ENCODE results near the gene ESPNL.

ESPNL gene

DNA sequence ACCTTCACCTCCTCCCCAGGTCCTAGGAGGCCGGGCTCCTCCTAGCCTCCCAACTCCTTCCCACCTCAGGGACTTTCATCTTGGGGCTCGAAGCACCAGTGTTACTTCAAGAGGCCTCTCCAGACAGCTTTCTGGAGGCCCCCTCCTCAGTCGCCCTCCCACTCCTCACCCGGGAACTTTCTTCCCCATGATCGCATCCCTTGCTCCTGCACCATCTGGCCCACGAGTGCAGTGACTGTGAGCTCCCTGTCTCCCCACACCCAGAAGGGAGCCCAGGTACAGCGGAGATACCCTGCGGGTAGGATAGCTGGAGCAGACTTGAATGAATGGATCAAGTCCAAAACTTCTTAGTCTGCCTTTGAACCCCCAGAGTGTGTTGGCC, 64.8 kb downstream of the ESPNL start:
- Histone ChIP-seq H3K36me3 (replicated peaks; ENCODE audit: insufficient read depth, low read length) (no peaks in the 10 kb centered on the region), H4K20me1 (ENCODE audit: insufficient read depth, low read length) (no peaks in the 10 kb centered on the region), H3K4me2 (ENCODE audit: low read depth, low read length) (no peak overlapping the region), H3K27me3 (replicated peaks; ENCODE audit: insufficient read depth, low read length) (no peaks in the 10 kb centered on the region), H3K4me3 (ENCODE audit: low read length) (no peak overlapping the region), H3K27ac (ENCODE audit: low read length) (no peak overlapping the region), H3K79me2 (ENCODE audit: low read length) (no peaks in the 10 kb centered on the region), H2AFZ (ENCODE audit: low read length) (no peak overlapping the region), H3K9me2 (replicated peaks; ENCODE audit: insufficient read depth, low read length) (no peaks in the 10 kb centered on the region), H3K9me3 (replicated peaks; ENCODE audit: insufficient read depth, low read length) (no peaks in the 10 kb centered on the region), H3F3A (ENCODE audit: insufficient read depth, low read length) (no peaks in the 10 kb centered on the region), H3K9ac (ENCODE audit: low read length) (no peak overlapping the region), H3K4me1 (ENCODE audit: low read length) (no peaks in the 10 kb centered on the region)
- DNase-seq, result no peak
- no peak for TF ChIP-seq EZH2phosphoT487 (IDR thresholded peaks at IDR 0.05; ENCODE audit: low read length)
- no peak for TF ChIP-seq EZH2 (optimal IDR thresholded peaks at IDR 0.05; ENCODE audit: low read depth, low read length)
- no peak for TF ChIP-seq CTCF (IDR thresholded peaks at IDR 0.05; ENCODE audit: low read length)

DNA sequence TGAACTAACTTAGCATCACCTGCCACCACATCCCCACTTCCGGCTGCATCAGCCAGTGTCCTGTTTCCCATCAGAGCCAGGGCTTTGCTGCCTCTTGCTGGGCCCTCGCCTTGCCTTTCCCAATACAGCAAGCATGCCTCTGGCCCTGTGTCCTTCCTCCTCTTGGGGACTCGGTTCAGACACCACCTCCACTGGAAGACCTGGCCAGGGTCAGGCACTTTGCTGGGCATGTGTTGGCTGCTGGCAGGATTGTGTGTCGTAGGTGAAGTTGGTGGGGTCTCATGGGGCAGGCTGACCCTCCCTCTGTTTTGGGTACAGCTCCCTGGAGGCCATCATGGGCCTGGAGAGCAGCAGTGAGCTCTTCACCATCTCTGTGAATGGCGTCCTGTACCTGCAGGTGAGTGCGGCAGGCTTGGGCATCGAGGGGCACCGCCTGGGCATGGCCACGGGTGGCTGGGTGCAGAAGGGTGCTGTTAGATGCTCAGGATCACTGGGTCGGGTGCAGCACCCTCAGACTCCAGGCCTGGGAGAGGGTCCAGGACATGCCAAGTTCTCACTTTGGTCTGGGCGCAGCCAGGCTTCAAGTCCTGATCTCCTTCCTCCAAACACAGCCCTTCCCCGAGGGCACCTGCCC, 65.3 kb downstream of the ESPNL start:
- DNase-seq, result no peak
- no peaks in the 10 kb centered on the region for H4K20me1 ChIP-seq (ENCODE audit: insufficient read depth, low read length)
- TF ChIP-seq EZH2phosphoT487 (IDR thresholded peaks at IDR 0.05; ENCODE audit: low read length), result no peak
- no peak for TF ChIP-seq EZH2 (optimal IDR thresholded peaks at IDR 0.05; ENCODE audit: low read depth, low read length)
- TF ChIP-seq CTCF (IDR thresholded peaks at IDR 0.05; ENCODE audit: low read length), result no peak
- H3K4me1 ChIP-seq (ENCODE audit: low read length), result no peaks in the 10 kb centered on the region
- H3K9ac ChIP-seq (ENCODE audit: low read length), result no peak overlapping the region
- H3K36me3 ChIP-seq (replicated peaks; ENCODE audit: insufficient read depth, low read length), result no peaks in the 10 kb centered on the region
- no peak overlapping the region for H2AFZ ChIP-seq (ENCODE audit: low read length)
- no peaks in the 10 kb centered on the region for H3K27me3 ChIP-seq (replicated peaks; ENCODE audit: insufficient read depth, low read length)
- H3K4me2 ChIP-seq (ENCODE audit: low read depth, low read length), result no peak overlapping the region
- H3K79me2 ChIP-seq (ENCODE audit: low read length), result no peaks in the 10 kb centered on the region
- H3F3A ChIP-seq (ENCODE audit: insufficient read depth, low read length), result no peaks in the 10 kb centered on the region
- H3K4me3 ChIP-seq (ENCODE audit: low read length), result no peak overlapping the region
- no peaks in the 10 kb centered on the region for H3K9me2 ChIP-seq (replicated peaks; ENCODE audit: insufficient read depth, low read length)
- no peak overlapping the region for H3K27ac ChIP-seq (ENCODE audit: low read length)
- no peaks in the 10 kb centered on the region for H3K9me3 ChIP-seq (replicated peaks; ENCODE audit: insufficient read depth, low read length)

DNA sequence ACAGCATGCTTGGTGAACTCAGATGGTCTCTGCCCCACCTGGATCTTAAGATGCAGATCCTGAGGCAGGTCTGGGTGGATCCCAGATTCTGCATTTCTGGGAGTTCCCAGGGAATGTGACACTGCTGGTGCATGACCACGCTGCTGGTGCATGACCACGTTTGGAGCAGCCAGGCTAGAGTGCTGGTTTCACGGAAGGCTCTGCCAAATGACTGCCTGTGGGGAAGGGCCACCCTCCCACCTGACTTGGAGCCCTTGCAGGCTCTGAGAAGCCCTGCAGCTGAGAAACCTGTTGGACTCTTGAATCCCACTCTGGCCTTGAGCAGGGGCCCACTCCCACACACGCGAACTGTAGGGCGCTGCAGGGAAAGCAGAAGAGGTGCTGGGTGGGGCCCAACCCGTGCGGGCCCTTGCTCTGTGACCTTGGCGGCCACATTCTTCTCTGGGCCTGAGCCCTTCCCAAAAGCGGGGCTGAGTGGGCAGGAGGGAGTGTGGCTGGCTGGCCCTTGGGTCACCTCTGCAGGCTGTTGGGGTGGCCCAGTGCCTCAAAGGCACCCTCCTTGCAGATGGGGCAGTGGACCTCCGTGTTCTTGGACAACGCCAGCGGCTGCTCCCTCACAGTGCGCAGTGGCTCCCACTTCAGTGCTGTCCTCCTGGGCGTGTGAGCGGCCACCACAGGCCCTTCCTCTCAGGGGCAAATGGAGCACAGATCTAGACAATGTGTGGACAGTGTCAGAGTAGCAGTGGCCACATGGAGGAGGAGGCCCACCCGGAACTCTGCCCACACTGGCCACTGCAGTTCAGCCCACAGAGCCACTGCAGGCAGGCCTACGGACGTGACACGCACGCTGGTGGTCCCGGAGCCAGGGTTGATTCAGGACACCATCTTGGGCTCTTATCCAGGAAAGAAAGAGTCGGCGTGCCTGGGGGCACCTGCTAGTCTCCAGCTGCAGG, 66.5 kb downstream of the ESPNL start:
- DNase-seq, result no peak
- Histone ChIP-seq H3F3A (ENCODE audit: insufficient read depth, low read length) (no peaks in the 10 kb centered on the region), H3K9me2 (replicated peaks; ENCODE audit: insufficient read depth, low read length) (no peaks in the 10 kb centered on the region), H3K4me1 (ENCODE audit: low read length) (no peaks in the 10 kb centered on the region), H3K27me3 (replicated peaks; ENCODE audit: insufficient read depth, low read length) (no peaks in the 10 kb centered on the region), H3K4me2 (ENCODE audit: low read depth, low read length) (no peak overlapping the region), H3K79me2 (ENCODE audit: low read length) (no peaks in the 10 kb centered on the region), H3K36me3 (replicated peaks; ENCODE audit: insufficient read depth, low read length) (no peaks in the 10 kb centered on the region), H3K9ac (ENCODE audit: low read length) (no peak overlapping the region), H4K20me1 (ENCODE audit: insufficient read depth, low read length) (no peaks in the 10 kb centered on the region), H2AFZ (ENCODE audit: low read length) (no peak overlapping the region), H3K4me3 (ENCODE audit: low read length) (no peak overlapping the region), H3K9me3 (replicated peaks; ENCODE audit: insufficient read depth, low read length) (no peaks in the 10 kb centered on the region), H3K27ac (ENCODE audit: low read length) (no peak overlapping the region)
- no peak for TF ChIP-seq EZH2 (optimal IDR thresholded peaks at IDR 0.05; ENCODE audit: low read depth, low read length)
- no peak for TF ChIP-seq CTCF (IDR thresholded peaks at IDR 0.05; ENCODE audit: low read length)
- no peak for TF ChIP-seq EZH2phosphoT487 (IDR thresholded peaks at IDR 0.05; ENCODE audit: low read length)
